ENCODE measurements around the gene CNN2.

DNA sequence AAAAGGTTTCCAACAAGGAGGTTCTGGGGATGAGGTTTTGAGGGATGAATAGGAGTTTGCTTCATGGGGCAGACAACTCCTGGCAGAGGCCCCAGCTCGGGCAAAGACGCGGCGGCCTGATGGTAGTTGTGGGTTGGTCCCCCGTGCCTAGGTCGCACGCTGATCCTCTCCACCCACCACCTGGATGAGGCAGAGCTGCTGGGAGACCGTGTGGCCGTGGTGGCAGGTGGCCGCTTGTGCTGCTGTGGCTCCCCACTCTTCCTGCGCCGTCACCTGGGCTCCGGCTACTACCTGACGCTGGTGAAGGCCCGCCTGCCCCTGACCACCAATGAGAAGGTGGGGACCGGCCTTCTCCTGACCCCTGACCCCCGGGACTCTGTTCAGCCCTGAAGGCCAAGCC lies 25.4 kb downstream of the CNN2 start:
- TF ChIP-seq EZH2phosphoT487 (IDR thresholded peaks at IDR 0.05; ENCODE audit: low read length) = no peak
- TF ChIP-seq, protein P1, sequence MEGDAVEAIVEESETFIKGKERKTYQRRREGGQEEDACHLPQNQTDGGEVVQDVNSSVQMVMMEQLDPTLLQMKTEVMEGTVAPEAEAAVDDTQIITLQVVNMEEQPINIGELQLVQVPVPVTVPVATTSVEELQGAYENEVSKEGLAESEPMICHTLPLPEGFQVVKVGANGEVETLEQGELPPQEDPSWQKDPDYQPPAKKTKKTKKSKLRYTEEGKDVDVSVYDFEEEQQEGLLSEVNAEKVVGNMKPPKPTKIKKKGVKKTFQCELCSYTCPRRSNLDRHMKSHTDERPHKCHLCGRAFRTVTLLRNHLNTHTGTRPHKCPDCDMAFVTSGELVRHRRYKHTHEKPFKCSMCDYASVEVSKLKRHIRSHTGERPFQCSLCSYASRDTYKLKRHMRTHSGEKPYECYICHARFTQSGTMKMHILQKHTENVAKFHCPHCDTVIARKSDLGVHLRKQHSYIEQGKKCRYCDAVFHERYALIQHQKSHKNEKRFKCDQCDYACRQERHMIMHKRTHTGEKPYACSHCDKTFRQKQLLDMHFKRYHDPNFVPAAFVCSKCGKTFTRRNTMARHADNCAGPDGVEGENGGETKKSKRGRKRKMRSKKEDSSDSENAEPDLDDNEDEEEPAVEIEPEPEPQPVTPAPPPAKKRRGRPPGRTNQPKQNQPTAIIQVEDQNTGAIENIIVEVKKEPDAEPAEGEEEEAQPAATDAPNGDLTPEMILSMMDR (IDR thresholded peaks at IDR 0.05; ENCODE audit: low read length) = no peak

Measured in MM.1S (cell line).